Ascending aorta (tissue), 2 donors: ENCODE results near the gene NDUFA8. TPM values are rescaled to one million over a fixed set of nuclear protein-coding genes. Genes with fewer than 3 reads are reported as not detected.

Source experiments
- DNase-seq, 2 donors: peaks; one replicate each; pipeline ENCODE4 v3.0.0-alpha.2; 2019; ENCODE audit warnings: low spot score in 2 of 2
- H3K27ac ChIP-seq, 2 donors: fragments of 200-600 bp; sonication (generic); one replicate each; pipeline ENCODE4 v1.5.1; 2016 to 2017; ENCODE audit warnings: mild to moderate bottlenecking in 1 of 2
- H3K27me3 ChIP-seq: fragments of 200-600 bp; sonication (generic); one replicate; pipeline ENCODE4 v1.5.1; 2017
- H3K36me3 ChIP-seq, 2 donors: fragments of 200-600 bp; sonication (generic); one replicate each; pipeline ENCODE4 v1.5.1; 2016
- H3K4me1 ChIP-seq, 2 donors: fragments of 200-600 bp; sonication (generic); one replicate each; pipeline ENCODE4 v1.5.1; 2016 to 2017; ENCODE audit warnings: mild to moderate bottlenecking in 1 of 2
- H3K4me3 ChIP-seq, 2 donors: fragments of 200-600 bp; sonication (generic); one replicate each; pipeline ENCODE4 v1.5.1; 2016 to 2017; ENCODE audit warnings: mild to moderate bottlenecking in 1 of 2
- H3K9me3 ChIP-seq, 2 donors: fragments of 200-600 bp; sonication (generic); one replicate each; pipeline ENCODE4 v1.5.1; 2016
- CTCF ChIP-seq, 3 experiments: fragments of 200-600 bp in 2 of 3; fragments of 450-650 bp in 1 of 3; sonication (generic) in 2 of 3; IDR thresholded peaks; one replicate each; pipeline ENCODE4 v1.5.1; 2016 to 2019; ENCODE audit warnings: antibody characterized with exemption in 3 of 3, mild to moderate bottlenecking in 1 of 3, moderate library complexity in 1 of 3
- intact Hi-C: fragments of 100-400 bp; cut with DNase I; formaldehyde crosslinking; loops from one replicate; pipeline ENCODE4 v1.15.1; 2023
- total RNA-seq: library from RNA; depleted of rRNA; stranded (reverse); fragments of >200 nt; gene quantifications from one replicate; pipeline ENCODE4 v1.1.0, GENCODE V29; 2016

The NDUFA8 gene
- total RNA-seq, 1 donor from 2014 or later: 21.4 TPM

GRCh38 chr9:122130837-122131236, 28.7 kb downstream of the NDUFA8 start:
- H3K4me1 ChIP-seq: peaks cover 7 to 11% of the 10 kb centered on the region in 2 donors
- H3K9me3 ChIP-seq: no peaks in the 10 kb centered on the region
- H3K27ac ChIP-seq: no peak overlapping the region
- H3K27me3 ChIP-seq: peaks cover 5% of the 10 kb centered on the region
- intact Hi-C loops: no loop called here
- H3K36me3 ChIP-seq: no peaks in the 10 kb centered on the region
- no peak overlapping the region for H3K4me3 ChIP-seq
- no peak for TF ChIP-seq CTCF (IDR thresholded peaks at IDR 0.05)
- no peak for DNase-seq

- Histone ChIP-seq H3K36me3 (no peaks in the 10 kb centered on the region), H3K27ac (no peak overlapping the region), H3K27me3 (peaks cover 5% of the 10 kb centered on the region), H3K9me3 (no peaks in the 10 kb centered on the region), H3K4me3 (no peak overlapping the region), H3K4me1 (peaks cover 7 to 12% of the 10 kb centered on the region in 2 donors)
- DNase-seq: peak in 1 of 2 donors; percentile 51
- TF ChIP-seq CTCF (IDR thresholded peaks at IDR 0.05): no peak
- intact Hi-C loops: loop anchor here (2.0 to 10.0 kb wide), 3 partner anchors 227 to 685 kb away; no protein-coding TSS in a partner anchor
Observed at GRCh38 chr9:122129969-122130368, 29.6 kb downstream of the NDUFA8 start.

- H3K27ac ChIP-seq: no peak overlapping the region
- intact Hi-C loops: loop anchor here (2.0 to 10.0 kb wide), 3 partner anchors 228 to 686 kb away; no protein-coding TSS in a partner anchor
- H3K9me3 ChIP-seq: no peaks in the 10 kb centered on the region
- DNase-seq: no peak
- H3K4me1 ChIP-seq: peaks cover 7 to 12% of the 10 kb centered on the region in 2 donors
- no peak overlapping the region for H3K4me3 ChIP-seq
- peaks cover 5% of the 10 kb centered on the region for H3K27me3 ChIP-seq
- no peak for TF ChIP-seq CTCF (IDR thresholded peaks at IDR 0.05)
- no peaks in the 10 kb centered on the region for H3K36me3 ChIP-seq
Observed at GRCh38 chr9:122128969-122129343, 30.6 kb downstream of the NDUFA8 start.

- no peak for TF ChIP-seq CTCF (IDR thresholded peaks at IDR 0.05)
- intact Hi-C loops: loop anchor here (2.0 to 10.0 kb wide), 3 partner anchors 229 to 687 kb away; no protein-coding TSS in a partner anchor
- H3K27ac ChIP-seq: no peak overlapping the region
Observed at GRCh38 chr9:122128007-122128968, 31.3 kb downstream of the NDUFA8 start.

GRCh38 chr9:122127396-122127798, 32.2 kb downstream of the NDUFA8 start:
- no peak for DNase-seq

More at GRCh38 chr9:122128007-122128968, 31.3 kb downstream of the NDUFA8 start:
- H3K27me3 ChIP-seq: peaks cover 5% of the 10 kb centered on the region
- no peaks in the 10 kb centered on the region for H3K9me3 ChIP-seq
- peaks cover 7 to 12% of the 10 kb centered on the region in 2 donors for H3K4me1 ChIP-seq
- H3K36me3 ChIP-seq: no peaks in the 10 kb centered on the region
- no peak for DNase-seq
- H3K4me3 ChIP-seq: no peak overlapping the region

More at GRCh38 chr9:122127396-122127798, 32.2 kb downstream of the NDUFA8 start:
- Histone ChIP-seq H3K27me3 (peaks cover 5% of the 10 kb centered on the region), H3K36me3 (no peaks in the 10 kb centered on the region), H3K9me3 (no peaks in the 10 kb centered on the region), H3K4me1 (peaks cover 7 to 12% of the 10 kb centered on the region in 2 donors), H3K4me3 (no peak overlapping the region), H3K27ac (no peak overlapping the region)
- intact Hi-C loops: loop anchor here (10.0 kb wide), 2 partner anchors 327 to 687 kb away; no protein-coding TSS in a partner anchor
- no peak for TF ChIP-seq CTCF (IDR thresholded peaks at IDR 0.05)
